Cardiac atrium fibroblast (primary cell): ENCODE results near the gene DDIT4. TPM values are rescaled to one million over a fixed set of nuclear protein-coding genes. Genes with fewer than 3 reads are reported as not detected.

Source experiments
- total RNA-seq: library from RNA; depleted of rRNA; stranded (reverse); fragments of >200 nt; gene quantifications from 2 replicates; pipeline ENCODE4 v1.2.3, GENCODE V29; 2015

DDIT4 gene
- total RNA-seq = 708 and 719 TPM in 2 replicates

GRCh38 chr10:72273410-72274212, at the start of gene DDIT4:
Gene DDIT4, plus strand, starts transcription at chr10:72273924. Its CDS starts 293 bp downstream, at chr10:72274217.

Other genes with a start within 250 kb of the DDIT4 start
- 0.16 and 2.0 TPM in 2 replicates for gene SPOCK2, start 185.4 kb upstream of the DDIT4 start, total RNA-seq
- gene ANAPC16, start 57.9 kb upstream of the DDIT4 start, total RNA-seq = 63.9 and 75.3 TPM in 2 replicates
- 18.2 and 21.9 TPM in 2 replicates for gene ASCC1, start 57.6 kb upstream of the DDIT4 start, total RNA-seq
- gene DNAJB12, start 81.0 kb downstream of the DDIT4 start, total RNA-seq = 22.7 and 23.2 TPM in 2 replicates